CD4-positive, alpha-beta T cell treated with Interferon gamma for 1 hour (primary cell): Measurements from ENCODE around the gene DQX1.

ENCODE experiments used
- DNase-seq: peaks from one replicate; pipeline ENCODE4 v3.0.0-alpha.2; 2020

DQX1 gene

GRCh38 chr2:74553892-74554819 lies 28.1 kb upstream of the DQX1 start, which contains the start of the genes DOK1 and LOXL3:
Gene DOK1, plus strand, starts transcription at chr2:74554720. Its CDS starts 35 bp downstream, at chr2:74554755.
Gene LOXL3, minus strand, starts transcription at chr2:74553942. Its CDS starts 1,308 bp downstream, at chr2:74552634.
- peak; percentile 77 for DNase-seq

- DNase-seq: no peak
These were observed 27.1 kb upstream of the DQX1 start for GRCh38 chr2:74552914-74553811.

GRCh38 chr2:74551942-74552913 lies 26.2 kb upstream of the DQX1 start:
- no peak for DNase-seq

- no peak for DNase-seq
These were observed 25.5 kb upstream of the DQX1 start for GRCh38 chr2:74551530-74551929.

GRCh38 chr2:74550231-74550630 lies 24.2 kb upstream of the DQX1 start:
- DNase-seq: no peak

- DNase-seq: no peak
These were observed 23.1 kb upstream of the DQX1 start for GRCh38 chr2:74548900-74549826.

GRCh38 chr2:74548285-74548899 lies 22.4 kb upstream of the DQX1 start:
- no peak for DNase-seq

- no peak for DNase-seq
These were observed 20.0 kb upstream of the DQX1 start for GRCh38 chr2:74546004-74546403.

- no peak for DNase-seq
These were observed 18.6 kb upstream of the DQX1 start for GRCh38 chr2:74544634-74545033.

- no peak for DNase-seq
These were observed 16.9 kb upstream of the DQX1 start for GRCh38 chr2:74542978-74543377.

- no peak for DNase-seq
These were observed 14.3 kb upstream of the DQX1 start for GRCh38 chr2:74540291-74540690.

GRCh38 chr2:74538881-74539339 lies 12.9 kb upstream of the DQX1 start:
- no peak for DNase-seq

GRCh38 chr2:74537140-74537539 lies 11.1 kb upstream of the DQX1 start:
- DNase-seq: no peak

GRCh38 chr2:74536166-74536950 lies 10.3 kb upstream of the DQX1 start:
- no peak for DNase-seq

GRCh38 chr2:74535440-74535965 lies 9.5 kb upstream of the DQX1 start:
- no peak for DNase-seq

- no peak for DNase-seq
These were observed 8.4 kb upstream of the DQX1 start for GRCh38 chr2:74534411-74534810.

- no peak for DNase-seq
These were observed 7.4 kb upstream of the DQX1 start for GRCh38 chr2:74533464-74533863.

- DNase-seq: no peak
These were observed 6.2 kb upstream of the DQX1 start for GRCh38 chr2:74532222-74532621.

GRCh38 chr2:74531666-74532065 lies 5.6 kb upstream of the DQX1 start:
- no peak for DNase-seq
